Endothelial cell of umbilical vein (primary cell): Measurements from ENCODE around the gene LCN15. TPM values are rescaled to one million over a fixed set of nuclear protein-coding genes. Genes with fewer than 3 reads are reported as not detected.

Experiments
- BruUV-seq: library from RNA; stranded (reverse); fragments of 400-500 nt; replicated peaks from 2 replicates; lab custom pipeline; 2021; lab: Mats Ljungman, UMichigan
- CTCF ChIA-PET: fragments of 300-600, 350-600 bp; sonication (Branson Sonifier 250); formaldehyde crosslinking; loops from one replicate; lab custom pipeline; 2021; ENCODE audit warnings: antibody characterized with exemption, inconsistent platforms; lab: Charles Lee
- POLR2A ChIA-PET: fragments of 300-600, 350-600 bp; sonication (Branson Sonifier 250); formaldehyde crosslinking; loops from one replicate; lab custom pipeline; 2021; ENCODE audit warnings: antibody characterized with exemption, inconsistent platforms; lab: Charles Lee
- DNase-seq: peaks from one replicate; pipeline ENCODE4 v3.0.0-alpha.2; 2011; ENCODE audit warnings: low read depth, low spot score
- FAIRE-seq: peaks from 2 replicates; lab custom pipeline; 2011; peaks lifted over from hg19 to GRCh38; lab: Jason Lieb, UNC
- H2AFZ ChIP-seq: 2 replicates; pipeline ENCODE4 v1.6.0; 2012; ENCODE audit warnings: low read depth, low read length, control low read depth, inconsistent platforms
- H3K27ac ChIP-seq: 2 replicates; pipeline ENCODE4 v1.5.1; 2011; ENCODE audit warnings: low read depth, mild to moderate bottlenecking, control low read depth, low read length, moderate library complexity; ENCODE audit not compliant: insufficient read depth
- H3K27me3 ChIP-seq, 2 experiments: 2 replicates each; pipeline versions ENCODE4 v1.6.0 to v1.6.1; 2011; ENCODE audit warnings: low read length in 2 of 2, mixed read lengths in 1 of 2; ENCODE audit not compliant: control insufficient read depth in 2 of 2, insufficient read depth in 2 of 2
- H3K36me3 ChIP-seq, 2 experiments: 2 replicates in 1 of 2; 3 replicates in 1 of 2; pipeline ENCODE4 v1.5.1; 2011; ENCODE audit warnings: low read length in 2 of 2, mild to moderate bottlenecking in 1 of 2, moderate library complexity in 1 of 2; ENCODE audit not compliant: control insufficient read depth in 2 of 2, insufficient read depth in 2 of 2; ENCODE audit errors: extremely low read depth in 1 of 2
- H3K4me1 ChIP-seq: 3 replicates; pipeline ENCODE4 v1.5.1; 2011; ENCODE audit warnings: mild to moderate bottlenecking, low read length; ENCODE audit not compliant: control insufficient read depth, insufficient read depth; ENCODE audit errors: extremely low read depth
- H3K4me2 ChIP-seq: 2 replicates; pipeline ENCODE4 v1.6.1; 2011; ENCODE audit warnings: low read length, control low read depth, mixed read lengths; ENCODE audit not compliant: insufficient read depth
- H3K4me3 ChIP-seq, 3 experiments: fragments of 200-600 bp in 1 of 3; sonication (generic), shearing (Covaris generic) in 1 of 3; replicated peaks in 1 of 3; 2 replicates each; pipeline ENCODE4 v1.5.1; 2011 to 2016; ENCODE audit warnings: control low read depth in 3 of 3, low read length in 3 of 3, mild to moderate bottlenecking in 2 of 3, inconsistent platforms in 1 of 3, low read depth in 1 of 3, moderate library complexity in 1 of 3; ENCODE audit not compliant: insufficient read depth in 1 of 3
- H3K79me2 ChIP-seq: 2 replicates; pipeline ENCODE4 v1.6.0; 2012; ENCODE audit warnings: low read length, inconsistent platforms; ENCODE audit not compliant: control insufficient read depth, insufficient read depth
- H3K9ac ChIP-seq: replicated peaks from 2 replicates; pipeline ENCODE3; 2011; ENCODE audit warnings: low read length, control low read depth; ENCODE audit not compliant: insufficient read depth; ENCODE audit errors: extremely low read depth
- H3K9me1 ChIP-seq: replicated peaks from 3 replicates; pipeline ENCODE4 v1.6.0; 2011; ENCODE audit warnings: mild to moderate bottlenecking, low read length; ENCODE audit not compliant: control insufficient read depth, insufficient read depth; ENCODE audit errors: extremely low read depth
- H3K9me3 ChIP-seq: replicated peaks from 2 replicates; pipeline ENCODE4 v1.5.1; 2012; ENCODE audit warnings: low read length, inconsistent platforms; ENCODE audit not compliant: control insufficient read depth, insufficient read depth
- H4K20me1 ChIP-seq: replicated peaks from 2 replicates; pipeline ENCODE3; 2011; ENCODE audit warnings: mild to moderate bottlenecking, low read length; ENCODE audit not compliant: control insufficient read depth, insufficient read depth; ENCODE audit errors: extremely low read depth
- EZH2 ChIP-seq: IDR thresholded peaks from 2 replicates; pipeline ENCODE4 v1.6.1; 2012; ENCODE audit warnings: borderline replicate concordance, low read depth, mild to moderate bottlenecking, moderate library complexity, low read length, inconsistent platforms; ENCODE audit not compliant: severe bottlenecking
- FOS ChIP-seq: IDR thresholded peaks from 2 replicates; pipeline ENCODE4 v1.6.1; 2011; ENCODE audit warnings: mild to moderate bottlenecking, low read length, moderate library complexity, borderline replicate concordance; ENCODE audit not compliant: insufficient read depth
- GATA2 ChIP-seq: IDR thresholded peaks from 2 replicates; pipeline ENCODE4 v1.7.0; 2011; ENCODE audit warnings: low read depth, mild to moderate bottlenecking, moderate library complexity, mixed read lengths, low read length; ENCODE audit not compliant: insufficient read length, insufficient read depth
- JUN ChIP-seq: IDR thresholded peaks from 2 replicates; pipeline ENCODE4 v1.6.1; 2011; ENCODE audit warnings: borderline replicate concordance, low read depth; ENCODE audit not compliant: insufficient read length, insufficient read depth
- MYC ChIP-seq: IDR thresholded peaks from one replicate; pipeline ENCODE4 v1.6.1; 2011; ENCODE audit warnings: mild to moderate bottlenecking, low read depth, low read length
- POLR2A ChIP-seq: IDR thresholded peaks from 2 replicates; pipeline ENCODE4 v1.6.1; 2012; ENCODE audit warnings: low read depth, mild to moderate bottlenecking, control low read depth, low read length
- POLR2AphosphoS5 ChIP-seq: IDR thresholded peaks from 2 replicates; pipeline ENCODE4 v1.6.1; 2012; ENCODE audit warnings: low read depth, mild to moderate bottlenecking, control low read depth, low read length, moderate library complexity; ENCODE audit not compliant: insufficient read depth
- dilution Hi-C: fragments of 300-500 bp; cut with MboI; formaldehyde crosslinking; loops from one replicate; pipeline ENCODE4 v1.15.0; 2019; ENCODE audit warnings: low sequenced_read_pairs; ENCODE audit not compliant: extremely low pct_ligation_motif_present
- intact Hi-C: fragments of 100-400 bp; cut with micrococcal nuclease; formaldehyde crosslinking; loops from one replicate; pipeline ENCODE4 v1.10.0; 2022
- polyA plus RNA-seq, 4 experiments: library from polyadenylated mRNA; depleted of rRNA in 3 of 4; stranded (reverse) in 3 of 4; unstranded in 1 of 4; fragments of >200 nt; gene quantifications; 2 replicates each; pipeline versions ENCODE4 v1.2.1 to v1.2.3, GENCODE V29; 2011 to 2012; ENCODE audit warnings: missing spikeins in 1 of 4
- total RNA-seq: library from RNA; stranded (reverse); gene quantifications from 2 replicates; pipeline ENCODE4 v1.2.3, GENCODE V29; 2021
- TF ChIP-seq, protein P1 (sequence below): IDR thresholded peaks from 2 replicates; pipeline ENCODE4 v1.6.1; 2011; ENCODE audit not compliant: insufficient read depth, insufficient read length
- TF ChIP-seq, protein P2 (sequence below), 2 donors: IDR thresholded peaks; 1 replicate in 1 of 2; 2 replicates in 1 of 2; pipeline ENCODE4 v1.5.1; 2011; ENCODE audit warnings: low read length in 2 of 2, mild to moderate bottlenecking in 2 of 2, moderate library complexity in 2 of 2, control low read depth in 1 of 2, inconsistent platforms in 1 of 2, low read depth in 1 of 2; ENCODE audit not compliant: insufficient read depth in 1 of 2; ENCODE audit errors: extremely low read depth in 1 of 2

Gene LCN15
- total and polyA plus RNA-seq, 2 donors (not counting 3 experiments of a cell fraction or from before 2014, with no cell fraction given) = not detected

DNA sequence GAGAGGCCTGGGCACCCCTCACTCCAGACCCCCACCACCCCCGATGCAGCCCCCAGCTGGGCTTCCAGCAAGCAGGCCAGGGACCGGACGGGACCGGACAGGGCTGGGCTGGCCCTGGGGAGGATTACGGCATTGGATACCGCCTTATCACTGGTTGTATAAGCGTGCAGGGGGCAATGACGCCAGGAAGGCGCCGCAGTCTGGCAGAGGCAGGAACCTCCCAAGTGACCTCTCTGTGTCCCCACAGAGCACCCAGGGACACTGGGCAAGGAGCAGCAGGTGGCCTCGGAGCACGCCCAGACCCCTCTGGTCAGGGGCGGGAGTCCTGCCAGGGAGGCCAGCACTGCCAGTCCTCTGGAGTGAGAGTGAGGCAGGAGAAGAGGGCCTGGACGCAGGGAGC is 723 bp upstream of the LCN15 start:
- Histone ChIP-seq H3K4me3 (no peak overlapping the region), H3K27ac (no peak overlapping the region), H3K4me2 (no peak overlapping the region), H3K27me3 (no peaks in the 10 kb centered on the region), H3K9me3 (no peaks in the 10 kb centered on the region), H3K4me1 (no peaks in the 10 kb centered on the region), H3K79me2 (no peaks in the 10 kb centered on the region), H3K9ac (no peak overlapping the region), H3K9me1 (no peaks in the 10 kb centered on the region), H4K20me1 (no peaks in the 10 kb centered on the region), H3K36me3 (no peaks in the 10 kb centered on the region), H2AFZ (no peak overlapping the region)
- dilution Hi-C loops (no loop called here), intact Hi-C loops (no loop called here)
- ChIA-PET POLR2A (no interaction called here), CTCF (no interaction called here)
- TF ChIP-seq POLR2A (no peak), FOS (no peak), EZH2 (no peak), GATA2 (no peak), POLR2AphosphoS5 (no peak), JUN (no peak), MYC (no peak)
- TF ChIP-seq, protein P1, sequence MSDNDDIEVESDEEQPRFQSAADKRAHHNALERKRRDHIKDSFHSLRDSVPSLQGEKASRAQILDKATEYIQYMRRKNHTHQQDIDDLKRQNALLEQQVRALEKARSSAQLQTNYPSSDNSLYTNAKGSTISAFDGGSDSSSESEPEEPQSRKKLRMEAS = no peak
- TF ChIP-seq, protein P2, sequence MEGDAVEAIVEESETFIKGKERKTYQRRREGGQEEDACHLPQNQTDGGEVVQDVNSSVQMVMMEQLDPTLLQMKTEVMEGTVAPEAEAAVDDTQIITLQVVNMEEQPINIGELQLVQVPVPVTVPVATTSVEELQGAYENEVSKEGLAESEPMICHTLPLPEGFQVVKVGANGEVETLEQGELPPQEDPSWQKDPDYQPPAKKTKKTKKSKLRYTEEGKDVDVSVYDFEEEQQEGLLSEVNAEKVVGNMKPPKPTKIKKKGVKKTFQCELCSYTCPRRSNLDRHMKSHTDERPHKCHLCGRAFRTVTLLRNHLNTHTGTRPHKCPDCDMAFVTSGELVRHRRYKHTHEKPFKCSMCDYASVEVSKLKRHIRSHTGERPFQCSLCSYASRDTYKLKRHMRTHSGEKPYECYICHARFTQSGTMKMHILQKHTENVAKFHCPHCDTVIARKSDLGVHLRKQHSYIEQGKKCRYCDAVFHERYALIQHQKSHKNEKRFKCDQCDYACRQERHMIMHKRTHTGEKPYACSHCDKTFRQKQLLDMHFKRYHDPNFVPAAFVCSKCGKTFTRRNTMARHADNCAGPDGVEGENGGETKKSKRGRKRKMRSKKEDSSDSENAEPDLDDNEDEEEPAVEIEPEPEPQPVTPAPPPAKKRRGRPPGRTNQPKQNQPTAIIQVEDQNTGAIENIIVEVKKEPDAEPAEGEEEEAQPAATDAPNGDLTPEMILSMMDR (IDR thresholded peaks at IDR 0.05; ENCODE audit: extremely low read depth in 1 of 2, insufficient read depth in 1 of 2, low read depth in 1 of 2, low read length in 2 of 2) = no peak
- no TSS peak for BruUV-seq
- DNase-seq (no peak), FAIRE-seq (no peak)
